Measurements from ENCODE around the gene COA3. TPM values are rescaled to one million over a fixed set of nuclear protein-coding genes. Genes with fewer than 3 reads are reported as not detected.
A peak's percentile ranks its signal among the peaks of the same experiment; 100 is the strongest.

Gene COA3
- total RNA-seq, 4 donors from 2014 or later: 46.4 to 94.4 (median 80.3) TPM

- no peak for DNase-seq
- Histone ChIP-seq H3K27ac (no peak overlapping the region), H3K4me3 (replicated peaks in 1 of 3) (no peak overlapping the region), H3K9me3 (no peaks in the 10 kb centered on the region), H3K36me3 (peaks cover 14 to 25% of the 10 kb centered on the region in 2 donors), H3K27me3 (no peaks in the 10 kb centered on the region), H3K4me1 (peaks cover 8 to 15% of the 10 kb centered on the region in 2 donors)
- WGBS, 2 donors: 89 to 93% methylated on average over 11 to 12 of the region's 12 CpGs
- intact Hi-C loops (cut with DNase I): loop anchor here (5.0 kb wide), 1 partner anchor 92 kb away; no protein-coding TSS in a partner anchor
- TF ChIP-seq POLR2A (IDR thresholded peaks at IDR 0.05) (no peak), CTCF (IDR thresholded peaks at IDR 0.05) (no peak)
These were observed 47.0 kb upstream of the COA3 start for GRCh38 chr17:42845556-42845917.

- Histone ChIP-seq H3K27ac (no peak overlapping the region), H3K27me3 (no peaks in the 10 kb centered on the region), H3K9me3 (no peaks in the 10 kb centered on the region), H3K36me3 (peaks cover 18 to 31% of the 10 kb centered on the region in 2 donors), H3K4me3 (replicated peaks in 1 of 3) (no peak overlapping the region), H3K4me1 (peaks cover 6 to 11% of the 10 kb centered on the region in 2 donors)
- WGBS, 2 donors: 89 to 98% methylated on average over 7 to 8 of the region's 24 CpGs
- intact Hi-C loops (cut with DNase I): loop anchor here (5.0 kb wide), 1 partner anchor 92 kb away; no protein-coding TSS in a partner anchor
- TF ChIP-seq CTCF (IDR thresholded peaks at IDR 0.05) (no peak), POLR2A (IDR thresholded peaks at IDR 0.05) (no peak)
- no peak for DNase-seq
These were observed 46.5 kb upstream of the COA3 start for GRCh38 chr17:42844761-42845555.

- H3K36me3 ChIP-seq: peaks cover 24 to 38% of the 10 kb centered on the region in 2 donors
- H3K4me3 ChIP-seq (replicated peaks in 1 of 3): no peak within 1 kb of the TSS
- H3K27me3 ChIP-seq: no peaks in the 10 kb centered on the region
- H3K9me3 ChIP-seq: no peaks in the 10 kb centered on the region
- intact Hi-C loops (cut with DNase I): no loop called here
- H3K4me1 ChIP-seq: peaks cover 0 to 4% of the 10 kb centered on the region in 2 donors
- no peak for DNase-seq
- 75 to 83% methylated on average over 4 of the region's 4 CpGs for WGBS, 2 donors
- TF ChIP-seq CTCF (IDR thresholded peaks at IDR 0.05) (no peak), POLR2A (IDR thresholded peaks at IDR 0.05) (no peak)
- H3K27ac ChIP-seq: no peak within 1 kb of the TSS
These were observed 45.8 kb upstream of the COA3 start, which contains the start of gene AOC2 for GRCh38 chr17:42844271-42844670. AOC2 (plus strand) TSS chr17:42844580; CDS start chr17:42844627, 47 bp downstream.

GRCh38 chr17:42843358-42843934, 44.9 kb upstream of the COA3 start:
- intact Hi-C loops (cut with DNase I): no loop called here

More at GRCh38 chr17:42843358-42843934, 44.9 kb upstream of the COA3 start:
- TF ChIP-seq CTCF (IDR thresholded peaks at IDR 0.05): peak; percentile 76 to 98 (median 90)
- TF ChIP-seq POLR2A (IDR thresholded peaks at IDR 0.05): no peak
- 41 to 46% methylated on average over 6 of the region's 6 CpGs for WGBS, 2 donors
- Histone ChIP-seq H3K36me3 (peaks cover 33 to 46% of the 10 kb centered on the region in 2 donors), H3K27me3 (no peaks in the 10 kb centered on the region), H3K4me3 (replicated peaks in 1 of 3) (no peak overlapping the region), H3K4me1 (no peaks in the 10 kb centered on the region), H3K27ac (no peak overlapping the region), H3K9me3 (no peaks in the 10 kb centered on the region)
- peak; percentile 21 to 29 for DNase-seq
